ENCODE data around the gene ATP13A1. TPM values are rescaled to one million over a fixed set of nuclear protein-coding genes. Genes with fewer than 3 reads are reported as not detected.

Gene ATP13A1
- total RNA-seq, 1 donor from 2014 or later: 135 TPM

Other genes with a start within 250 kb of the ATP13A1 start
- 4.0 and 4.3 TPM in 2 replicates for gene TSSK6, start 148.1 kb downstream of the ATP13A1 start, total RNA-seq
- gene NDUFA13, start 147.5 kb downstream of the ATP13A1 start, total RNA-seq: 294 and 317 TPM in 2 replicates
- gene YJEFN3, start 134.8 kb downstream of the ATP13A1 start, total RNA-seq: 7.8 and 9.1 TPM in 2 replicates
- gene CILP2, start 125.4 kb downstream of the ATP13A1 start, total RNA-seq: 0.27 and 0.29 TPM in 2 replicates
- gene PBX4, start 45.0 kb downstream of the ATP13A1 start, total RNA-seq: 19.4 and 21.8 TPM in 2 replicates
- gene LPAR2, start 35.5 kb downstream of the ATP13A1 start, total RNA-seq: 29.0 and 33.7 TPM in 2 replicates
- gene GMIP, start 20.0 kb downstream of the ATP13A1 start, total RNA-seq: 129 and 130 TPM in 2 replicates
- 45.6 and 52.6 TPM in 2 replicates for gene ZNF101, start 5.2 kb upstream of the ATP13A1 start, total RNA-seq
- 11.8 and 13.4 TPM in 2 replicates for gene ZNF14, start 69.4 kb upstream of the ATP13A1 start, total RNA-seq
- gene ZNF506, start 158.1 kb upstream of the ATP13A1 start, total RNA-seq: 67.1 and 78.6 TPM in 2 replicates
- 24.7 and 26.3 TPM in 2 replicates for gene ZNF253, start 202.2 kb upstream of the ATP13A1 start, total RNA-seq
- gene ZNF93, start 237.3 kb upstream of the ATP13A1 start, total RNA-seq: 13.5 and 14.9 TPM in 2 replicates

Measured in activated B cell treated with CpG ODN at 0.5 μM for 24 hours (primary cell).